Ascending aorta (tissue), 2 donors: ENCODE results near the gene KCNMA1. TPM values are rescaled to one million over a fixed set of nuclear protein-coding genes. Genes with fewer than 3 reads are reported as not detected.

Source experiments
- DNase-seq, 2 donors: peaks; one replicate each; pipeline ENCODE4 v3.0.0-alpha.2; 2019; ENCODE audit warnings: low spot score in 2 of 2
- H3K27ac ChIP-seq, 2 donors: fragments of 200-600 bp; sonication (generic); one replicate each; pipeline ENCODE4 v1.5.1; 2016 to 2017; ENCODE audit warnings: mild to moderate bottlenecking in 1 of 2
- H3K27me3 ChIP-seq: fragments of 200-600 bp; sonication (generic); one replicate; pipeline ENCODE4 v1.5.1; 2017
- H3K36me3 ChIP-seq, 2 donors: fragments of 200-600 bp; sonication (generic); one replicate each; pipeline ENCODE4 v1.5.1; 2016
- H3K4me1 ChIP-seq, 2 donors: fragments of 200-600 bp; sonication (generic); one replicate each; pipeline ENCODE4 v1.5.1; 2016 to 2017; ENCODE audit warnings: mild to moderate bottlenecking in 1 of 2
- H3K4me3 ChIP-seq, 2 donors: fragments of 200-600 bp; sonication (generic); one replicate each; pipeline ENCODE4 v1.5.1; 2016 to 2017; ENCODE audit warnings: mild to moderate bottlenecking in 1 of 2
- H3K9me3 ChIP-seq, 2 donors: fragments of 200-600 bp; sonication (generic); one replicate each; pipeline ENCODE4 v1.5.1; 2016
- intact Hi-C: fragments of 100-400 bp; cut with DNase I; formaldehyde crosslinking; loops from one replicate; pipeline ENCODE4 v1.15.1; 2023
- total RNA-seq: library from RNA; depleted of rRNA; stranded (reverse); fragments of >200 nt; gene quantifications from one replicate; pipeline ENCODE4 v1.1.0, GENCODE V29; 2016
- TF ChIP-seq, protein P1 (sequence below), 3 experiments: fragments of 200-600 bp in 2 of 3; fragments of 450-650 bp in 1 of 3; sonication (generic) in 2 of 3; IDR thresholded peaks; one replicate each; pipeline ENCODE4 v1.5.1; 2016 to 2019; ENCODE audit warnings: antibody characterized with exemption in 3 of 3, mild to moderate bottlenecking in 1 of 3, moderate library complexity in 1 of 3

Gene KCNMA1
- total RNA-seq, 1 donor from 2014 or later, result 28.6 TPM

DNA sequence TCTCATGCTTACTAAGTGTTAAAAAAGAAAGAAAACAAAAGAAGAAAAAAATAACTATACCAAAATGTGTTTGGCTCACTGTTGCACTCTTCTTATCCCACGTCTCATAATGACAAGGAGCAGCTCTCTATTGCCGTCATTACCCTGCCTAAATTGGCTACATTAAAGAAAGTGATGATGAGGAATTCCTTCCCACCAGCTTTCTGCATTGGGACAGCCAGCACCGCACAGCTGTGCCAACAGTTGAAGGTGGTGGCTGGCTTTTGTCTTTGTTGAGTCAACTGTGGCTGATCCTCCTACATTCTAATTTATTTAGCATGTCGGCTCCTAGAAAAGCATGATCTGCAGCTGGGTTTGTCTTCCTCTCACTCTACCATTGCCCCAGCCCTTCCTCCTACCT, 751.8 kb downstream of the KCNMA1 start:
- Histone ChIP-seq H3K4me1 (peaks cover 0 to 2% of the 10 kb centered on the region in 2 donors), H3K27ac (no peak overlapping the region), H3K27me3 (no peaks in the 10 kb centered on the region), H3K36me3 (peaks cover 11 to 20% of the 10 kb centered on the region in 2 donors), H3K4me3 (no peak overlapping the region), H3K9me3 (no peaks in the 10 kb centered on the region)
- TF ChIP-seq, protein P1, sequence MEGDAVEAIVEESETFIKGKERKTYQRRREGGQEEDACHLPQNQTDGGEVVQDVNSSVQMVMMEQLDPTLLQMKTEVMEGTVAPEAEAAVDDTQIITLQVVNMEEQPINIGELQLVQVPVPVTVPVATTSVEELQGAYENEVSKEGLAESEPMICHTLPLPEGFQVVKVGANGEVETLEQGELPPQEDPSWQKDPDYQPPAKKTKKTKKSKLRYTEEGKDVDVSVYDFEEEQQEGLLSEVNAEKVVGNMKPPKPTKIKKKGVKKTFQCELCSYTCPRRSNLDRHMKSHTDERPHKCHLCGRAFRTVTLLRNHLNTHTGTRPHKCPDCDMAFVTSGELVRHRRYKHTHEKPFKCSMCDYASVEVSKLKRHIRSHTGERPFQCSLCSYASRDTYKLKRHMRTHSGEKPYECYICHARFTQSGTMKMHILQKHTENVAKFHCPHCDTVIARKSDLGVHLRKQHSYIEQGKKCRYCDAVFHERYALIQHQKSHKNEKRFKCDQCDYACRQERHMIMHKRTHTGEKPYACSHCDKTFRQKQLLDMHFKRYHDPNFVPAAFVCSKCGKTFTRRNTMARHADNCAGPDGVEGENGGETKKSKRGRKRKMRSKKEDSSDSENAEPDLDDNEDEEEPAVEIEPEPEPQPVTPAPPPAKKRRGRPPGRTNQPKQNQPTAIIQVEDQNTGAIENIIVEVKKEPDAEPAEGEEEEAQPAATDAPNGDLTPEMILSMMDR (IDR thresholded peaks at IDR 0.05), result no peak
- intact Hi-C loops, result no loop called here
- no peak for DNase-seq

DNA sequence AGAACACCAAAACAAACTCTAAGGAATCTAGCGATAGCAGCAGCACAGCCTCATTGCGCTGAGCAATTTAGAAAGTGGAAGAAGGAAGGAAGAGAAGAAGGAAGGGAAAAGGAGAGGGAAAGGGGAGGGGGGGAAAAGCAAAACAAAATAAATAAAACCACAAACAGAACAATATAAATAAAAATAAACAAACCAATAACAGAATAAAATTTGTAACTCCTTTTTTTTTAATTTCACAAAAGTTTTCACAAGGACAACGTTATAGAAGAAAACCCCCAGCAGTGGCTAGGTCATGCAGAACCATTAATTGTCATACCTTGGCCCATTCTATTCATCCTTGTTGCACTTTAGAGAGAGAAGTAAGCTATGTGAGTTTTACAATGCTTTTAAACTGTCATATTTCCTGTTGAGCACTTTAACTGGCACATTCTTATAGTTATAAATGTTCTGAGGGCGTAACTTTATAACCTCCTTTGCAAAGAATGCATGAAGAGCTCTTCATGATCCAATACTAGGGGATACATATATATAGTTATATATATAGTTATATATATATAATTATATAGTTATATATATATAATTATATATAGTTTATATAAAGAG, 752.8 kb downstream of the KCNMA1 start:
- no peaks in the 10 kb centered on the region for H3K27me3 ChIP-seq
- no peak for DNase-seq
- no peak overlapping the region for H3K27ac ChIP-seq
- intact Hi-C loops, result no loop called here
- peaks cover under 1 to 10% of the 10 kb centered on the region in 2 donors for H3K36me3 ChIP-seq
- TF ChIP-seq, protein P1 (IDR thresholded peaks at IDR 0.05), result no peak
- no peak overlapping the region for H3K4me3 ChIP-seq
- H3K9me3 ChIP-seq, result no peaks in the 10 kb centered on the region
- H3K4me1 ChIP-seq, result peaks cover 0 to 2% of the 10 kb centered on the region in 2 donors

DNA sequence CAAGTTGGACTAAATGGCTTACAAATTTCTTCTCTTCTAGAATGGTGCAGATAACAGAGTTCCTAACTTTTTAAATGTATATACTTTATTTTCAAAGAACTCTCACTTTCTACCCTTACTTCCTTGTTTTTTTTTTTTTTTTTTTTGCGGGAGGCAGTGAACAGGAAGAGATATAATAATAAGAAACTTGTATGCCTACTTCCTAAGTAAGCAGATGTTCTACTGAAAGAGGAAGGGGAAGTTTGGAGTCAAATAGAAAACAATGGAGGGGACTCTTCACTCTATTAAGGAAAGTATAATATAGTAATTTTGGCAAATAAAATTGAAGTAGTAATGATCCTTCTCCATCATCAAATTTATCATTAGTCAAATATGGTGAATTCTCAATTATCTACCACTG, 754.0 kb downstream of the KCNMA1 start:
- no peak for DNase-seq
- Histone ChIP-seq H3K27me3 (no peaks in the 10 kb centered on the region), H3K4me1 (peaks cover 0 to 2% of the 10 kb centered on the region in 2 donors), H3K36me3 (no peaks in the 10 kb centered on the region), H3K27ac (no peak overlapping the region), H3K9me3 (no peaks in the 10 kb centered on the region), H3K4me3 (no peak overlapping the region)
- TF ChIP-seq, protein P1 (IDR thresholded peaks at IDR 0.05), result no peak
- intact Hi-C loops, result no loop called here

DNA sequence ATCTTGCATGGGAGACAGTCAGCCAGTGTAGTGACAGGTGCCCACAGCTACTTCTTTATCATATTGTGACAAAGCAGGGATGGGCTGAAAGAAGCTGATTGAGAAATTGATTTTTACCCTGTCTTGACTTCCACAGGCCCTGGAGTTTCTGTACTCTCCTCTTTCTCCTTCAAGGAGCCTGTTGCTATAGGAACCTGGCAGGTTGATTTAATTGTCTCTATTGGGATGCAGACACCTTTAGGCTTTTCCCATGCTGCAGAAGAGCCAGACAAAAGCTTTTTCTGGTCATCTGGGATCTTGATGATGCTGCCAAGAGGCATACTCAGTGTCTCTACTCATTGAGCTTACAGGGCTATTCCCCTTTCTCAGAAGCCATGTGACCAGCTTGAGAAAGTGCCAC, 754.8 kb downstream of the KCNMA1 start:
- H3K27me3 ChIP-seq, result no peaks in the 10 kb centered on the region
- TF ChIP-seq, protein P1 (IDR thresholded peaks at IDR 0.05), result no peak
- no peaks in the 10 kb centered on the region for H3K9me3 ChIP-seq
- H3K27ac ChIP-seq, result no peak overlapping the region
- H3K4me1 ChIP-seq, result peaks cover 0 to 2% of the 10 kb centered on the region in 2 donors
- DNase-seq, result no peak
- intact Hi-C loops, result no loop called here
- no peaks in the 10 kb centered on the region for H3K36me3 ChIP-seq
- H3K4me3 ChIP-seq, result no peak overlapping the region

DNA sequence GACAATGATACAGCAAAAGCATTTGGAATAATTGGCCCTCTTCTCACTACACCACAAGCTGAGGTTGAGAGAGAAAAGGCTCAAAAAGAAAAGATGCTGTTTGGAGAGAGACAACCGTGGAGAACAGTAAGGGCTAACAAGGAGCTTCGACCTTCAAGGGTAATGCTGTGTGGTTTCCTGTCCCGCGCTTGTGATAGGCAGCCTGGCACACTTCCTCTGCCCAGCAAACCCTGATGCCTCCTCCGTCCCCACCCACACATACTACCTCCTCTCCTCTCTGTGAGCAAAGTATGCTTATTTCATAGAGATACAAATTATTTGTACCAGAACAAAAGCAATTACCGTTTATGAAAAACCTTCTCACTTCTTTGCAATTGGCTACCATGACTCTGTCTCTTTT, 755.4 kb downstream of the KCNMA1 start:
- H3K4me1 ChIP-seq, result peaks cover 0 to 2% of the 10 kb centered on the region in 2 donors
- no peaks in the 10 kb centered on the region for H3K36me3 ChIP-seq
- TF ChIP-seq, protein P1 (IDR thresholded peaks at IDR 0.05), result no peak
- no peak for DNase-seq
- no peaks in the 10 kb centered on the region for H3K27me3 ChIP-seq
- no peaks in the 10 kb centered on the region for H3K9me3 ChIP-seq
- no peak overlapping the region for H3K27ac ChIP-seq
- intact Hi-C loops, result no loop called here
- H3K4me3 ChIP-seq, result no peak overlapping the region
